Lower lobe of right lung (tissue), 2 donors: ENCODE data around the gene PAQR5. TPM values are rescaled to one million over a fixed set of nuclear protein-coding genes. Genes with fewer than 3 reads are reported as not detected.

Experiments
- ATAC-seq, 2 donors: fragments of 200-7000 bp; cut with Tn5 transposase; one replicate each; pipeline ENCODE4 v1.9.1; 2020 to 2022; ENCODE audit warnings: mild to moderate bottlenecking in 2 of 2, moderate library complexity in 2 of 2
- DNase-seq: peaks from one replicate; pipeline ENCODE4 v3.0.0-alpha.2; 2020
- H3K27ac ChIP-seq: fragments of 200-600 bp; one replicate; pipeline ENCODE4 v1.8.0; 2022
- H3K27me3 ChIP-seq: fragments of 200-600 bp; one replicate; pipeline ENCODE4 v1.8.0; 2022; ENCODE audit warnings: low read depth
- H3K36me3 ChIP-seq: fragments of 200-600 bp; one replicate; pipeline ENCODE4 v1.8.0; 2022; ENCODE audit warnings: mild to moderate bottlenecking
- H3K4me1 ChIP-seq: fragments of 200-600 bp; one replicate; pipeline ENCODE4 v1.8.0; 2022
- H3K4me3 ChIP-seq: fragments of 200-600 bp; one replicate; pipeline ENCODE4 v1.8.0; 2022; ENCODE audit warnings: mild to moderate bottlenecking
- H3K9me3 ChIP-seq: fragments of 200-600 bp; one replicate; pipeline ENCODE4 v1.8.0; 2022
- intact Hi-C: fragments of 100-400 bp; cut with DNase I; formaldehyde crosslinking; loops from one replicate; pipeline ENCODE4 v1.11.0; 2022
- total RNA-seq: library from RNA; stranded (reverse); fragmentation: NEBNext Ultra II Directional; extraction: Animal tissue kit (Norgen Biotek cat#: 25700); gene quantifications from one replicate; pipeline ENCODE4 v1.2.1, GENCODE V29; 2021
- TF ChIP-seq, protein P1 (sequence below): fragments of 200-600 bp; IDR thresholded peaks from one replicate; pipeline ENCODE4 v1.8.0; 2022; ENCODE audit warnings: antibody characterized with exemption, mild to moderate bottlenecking
- donor health status: DM: no; HTN: yes; CAD: no; lungs with severe emphysema.

PAQR5 gene
- total RNA-seq, 1 donor from 2014 or later, result 30.6 TPM

DNA sequence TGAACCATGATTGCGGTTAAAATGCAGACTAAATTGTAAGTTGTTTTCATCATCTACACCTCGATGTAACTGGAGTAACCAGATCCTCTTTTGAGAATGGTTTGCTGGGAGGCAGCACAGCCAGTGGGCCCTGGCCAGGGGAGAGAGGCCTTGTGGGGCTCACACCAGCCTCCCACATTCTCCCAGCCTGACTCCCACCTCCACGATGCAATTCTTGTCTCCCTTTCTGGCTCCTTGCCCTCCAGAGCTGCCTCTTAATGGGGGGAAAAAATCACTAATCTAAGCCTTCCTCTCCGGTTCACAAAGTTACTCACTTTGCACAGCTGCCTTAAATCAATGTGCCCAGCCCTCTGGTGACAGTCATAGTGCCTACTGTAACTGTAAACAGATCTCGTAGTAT is 17.9 kb upstream of the PAQR5 start:
- DNase-seq (no peak), ATAC-seq (no peak)
- Histone ChIP-seq H3K9me3 (no peaks in the 10 kb centered on the region), H3K36me3 (no peaks in the 10 kb centered on the region), H3K4me3 (no peak overlapping the region), H3K4me1 (no peaks in the 10 kb centered on the region), H3K27me3 (no peaks in the 10 kb centered on the region), H3K27ac (no peak overlapping the region)
- TF ChIP-seq, protein P1, sequence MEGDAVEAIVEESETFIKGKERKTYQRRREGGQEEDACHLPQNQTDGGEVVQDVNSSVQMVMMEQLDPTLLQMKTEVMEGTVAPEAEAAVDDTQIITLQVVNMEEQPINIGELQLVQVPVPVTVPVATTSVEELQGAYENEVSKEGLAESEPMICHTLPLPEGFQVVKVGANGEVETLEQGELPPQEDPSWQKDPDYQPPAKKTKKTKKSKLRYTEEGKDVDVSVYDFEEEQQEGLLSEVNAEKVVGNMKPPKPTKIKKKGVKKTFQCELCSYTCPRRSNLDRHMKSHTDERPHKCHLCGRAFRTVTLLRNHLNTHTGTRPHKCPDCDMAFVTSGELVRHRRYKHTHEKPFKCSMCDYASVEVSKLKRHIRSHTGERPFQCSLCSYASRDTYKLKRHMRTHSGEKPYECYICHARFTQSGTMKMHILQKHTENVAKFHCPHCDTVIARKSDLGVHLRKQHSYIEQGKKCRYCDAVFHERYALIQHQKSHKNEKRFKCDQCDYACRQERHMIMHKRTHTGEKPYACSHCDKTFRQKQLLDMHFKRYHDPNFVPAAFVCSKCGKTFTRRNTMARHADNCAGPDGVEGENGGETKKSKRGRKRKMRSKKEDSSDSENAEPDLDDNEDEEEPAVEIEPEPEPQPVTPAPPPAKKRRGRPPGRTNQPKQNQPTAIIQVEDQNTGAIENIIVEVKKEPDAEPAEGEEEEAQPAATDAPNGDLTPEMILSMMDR, result no peak
- intact Hi-C loops, result no loop called here

DNA sequence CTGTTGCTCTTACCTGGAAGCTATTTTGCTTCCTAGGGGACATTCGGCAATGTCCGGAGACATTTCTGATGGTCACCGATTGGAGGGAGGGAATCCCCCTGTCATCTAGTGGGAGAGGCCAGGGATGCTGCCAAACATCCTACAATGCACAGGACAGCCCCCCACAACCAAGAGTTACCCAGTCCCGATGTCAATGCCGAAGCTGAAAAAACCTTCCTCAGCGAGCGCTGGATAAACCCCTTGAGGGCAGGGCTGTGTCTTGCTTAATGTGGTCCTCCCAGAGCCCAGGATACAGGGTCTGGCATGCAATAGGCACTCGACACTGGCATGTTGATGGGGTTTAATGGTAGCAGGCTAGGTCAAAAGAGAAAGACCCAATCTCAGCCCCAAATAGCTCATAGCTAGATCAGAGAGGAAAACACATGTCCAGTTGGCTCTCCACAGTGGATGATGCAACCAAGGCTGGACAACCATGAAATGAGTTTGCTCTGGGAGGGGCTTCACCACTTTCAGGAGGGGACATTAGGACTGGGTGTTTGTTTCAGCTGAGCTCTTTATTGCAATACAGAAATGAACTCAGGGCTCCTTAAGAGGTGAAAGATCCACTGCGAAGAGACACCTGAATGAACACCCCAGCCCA is 16.5 kb upstream of the PAQR5 start:
- Histone ChIP-seq H3K4me3 (no peak overlapping the region), H3K4me1 (no peaks in the 10 kb centered on the region), H3K9me3 (no peaks in the 10 kb centered on the region), H3K27ac (no peak overlapping the region), H3K36me3 (no peaks in the 10 kb centered on the region), H3K27me3 (no peaks in the 10 kb centered on the region)
- intact Hi-C loops, result no loop called here
- DNase-seq (no peak), ATAC-seq (no peak)
- TF ChIP-seq, protein P1, result no peak

DNA sequence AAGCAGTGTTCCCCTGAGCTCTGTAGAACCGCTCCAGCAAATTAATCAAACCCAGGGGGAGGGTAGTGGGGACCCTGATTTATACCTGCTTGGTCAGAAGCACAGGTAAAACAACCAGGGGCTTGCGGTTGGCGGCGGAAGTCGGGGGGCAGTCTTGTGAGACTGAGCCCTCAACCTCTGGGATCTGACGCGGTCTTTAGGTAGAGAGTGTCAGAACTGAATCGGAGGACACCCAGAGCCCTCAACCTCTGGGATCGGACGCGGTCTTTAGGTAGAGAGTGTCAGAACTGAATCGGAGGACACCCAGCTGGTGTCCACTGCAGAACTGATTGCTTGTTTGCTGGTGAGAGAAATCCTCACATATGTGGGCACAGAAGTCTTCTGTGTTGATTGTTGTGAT is 12.9 kb upstream of the PAQR5 start:
- TF ChIP-seq, protein P1, result no peak
- no peaks in the 10 kb centered on the region for H3K9me3 ChIP-seq
- no peaks in the 10 kb centered on the region for H3K27me3 ChIP-seq
- H3K27ac ChIP-seq, result no peak overlapping the region
- no peak for DNase-seq
- peaks cover 31% of the 10 kb centered on the region for H3K4me1 ChIP-seq
- no peak overlapping the region for H3K4me3 ChIP-seq
- intact Hi-C loops, result no loop called here
- H3K36me3 ChIP-seq, result no peaks in the 10 kb centered on the region
- no peak for ATAC-seq

DNA sequence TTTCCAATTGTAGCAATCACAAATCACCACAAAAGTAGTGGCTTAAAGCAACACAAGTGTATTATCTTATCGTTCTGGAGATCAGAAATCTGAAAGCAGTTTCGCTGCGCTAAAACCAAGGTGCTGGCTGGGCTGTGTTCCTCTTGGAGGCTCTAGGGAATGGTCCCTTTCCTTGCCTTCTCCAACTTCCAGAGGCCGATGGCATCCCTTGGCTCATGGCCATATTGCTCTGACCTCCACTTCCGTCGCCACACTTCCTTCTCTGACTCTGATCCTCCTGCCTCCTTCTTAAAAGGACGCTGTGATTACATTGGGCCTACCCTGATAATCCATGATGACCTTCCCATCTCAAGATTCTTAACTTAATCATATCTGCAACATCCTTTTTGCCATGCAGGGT is 10.7 kb upstream of the PAQR5 start:
- peaks cover 39% of the 10 kb centered on the region for H3K4me1 ChIP-seq
- peak overlapping the region; percentile 80 for H3K27ac ChIP-seq
- H3K9me3 ChIP-seq, result no peaks in the 10 kb centered on the region
- ATAC-seq, result no peak
- no peaks in the 10 kb centered on the region for H3K36me3 ChIP-seq
- H3K4me3 ChIP-seq, result no peak overlapping the region
- intact Hi-C loops, result no loop called here
- H3K27me3 ChIP-seq, result no peaks in the 10 kb centered on the region
- TF ChIP-seq, protein P1, result no peak
- no peak for DNase-seq

DNA sequence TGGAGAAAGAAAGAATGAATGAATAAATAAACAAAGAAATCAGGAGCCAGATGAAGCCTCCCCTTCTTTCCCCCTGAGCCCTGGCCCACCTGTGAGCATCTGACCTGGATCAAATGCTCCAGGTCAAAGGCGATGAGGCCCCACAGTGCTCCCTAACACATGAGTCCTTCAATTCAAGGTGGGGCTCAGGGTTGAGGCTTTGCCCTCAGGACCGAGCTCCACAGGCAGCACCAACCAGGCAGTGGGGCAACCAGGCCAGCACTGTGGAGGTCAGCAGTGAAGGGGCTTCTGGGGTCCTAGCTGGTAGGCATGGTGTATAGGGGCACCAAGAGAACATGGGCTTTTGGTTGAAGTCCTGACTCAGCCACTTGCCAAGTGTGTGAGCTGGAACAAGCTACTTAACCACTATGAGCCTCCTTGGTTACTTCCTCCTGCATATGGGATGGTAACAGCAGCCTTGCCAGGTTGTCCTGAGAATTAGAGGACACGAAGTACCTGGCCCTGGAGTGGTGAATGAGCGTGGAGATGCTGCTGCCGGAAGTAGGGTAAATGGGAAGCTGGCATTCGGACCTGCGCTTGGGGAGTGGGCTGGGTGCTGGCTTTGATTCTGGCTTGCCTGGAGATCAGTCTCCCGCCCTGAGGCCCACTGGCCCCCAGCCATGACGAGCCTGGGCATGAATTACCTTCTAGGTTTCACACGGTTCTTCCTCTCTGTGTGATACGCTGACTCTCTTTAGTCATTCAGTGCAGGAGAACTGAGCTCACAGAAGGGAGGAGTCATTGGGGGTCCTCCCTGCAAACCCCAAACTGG is 10.0 kb upstream of the PAQR5 start:
- intact Hi-C loops, result no loop called here
- Histone ChIP-seq H3K4me3 (no peak overlapping the region), H3K36me3 (no peaks in the 10 kb centered on the region), H3K4me1 (peaks cover 39% of the 10 kb centered on the region), H3K9me3 (no peaks in the 10 kb centered on the region), H3K27me3 (no peaks in the 10 kb centered on the region), H3K27ac (peak overlapping the region; percentile 80)
- DNase-seq (peak; percentile 70), ATAC-seq (peak; percentile 77 to 81)
- TF ChIP-seq, protein P1, result no peak
